ENCODE results near the gene NT5E. TPM values are rescaled to one million over a fixed set of nuclear protein-coding genes. Genes with fewer than 3 reads are reported as not detected.
"Not testable (repeated sequence)": the region's sequence is repeated elsewhere in the genome, so short reads cannot be mapped to it uniquely, and the experiment has no call there.

NT5E gene
- under 1 TPM; 0.12 to 0.80 (median 0.52) TPM for polyA plus RNA-seq

- H3K27me3 Mint-ChIP-seq (ENCODE audit: low read depth in 3 of 3), result peaks cover 23 to 34% (median 27%) of the 10 kb centered on the region in 3 donors
- peak within 1 kb of the TSS; percentile 85 to 92 (median 90) for H3K4me3 Mint-ChIP-seq
Observed at GRCh38 chr6:85449818-85450759, at the start of gene NT5E. Gene NT5E, plus strand, starts transcription at chr6:85450083. Its CDS starts 57 bp downstream, at chr6:85450140.

GRCh38 chr6:85400331-85400730 is 49.6 kb upstream of the NT5E start:
- Mint-ChIP-seq H3K9me3 (no peaks in the 10 kb centered on the region), H3K27ac (no peak overlapping the region), H3K27me3 (ENCODE audit: low read depth in 3 of 3) (peaks cover 0 to 5% (median 4%) of the 10 kb centered on the region in 3 donors), H3K36me3 (no peaks in the 10 kb centered on the region), H3K4me1 (peaks cover 1 to 8% of the 10 kb centered on the region in 2 donors), H3K4me3 (no peak overlapping the region)
- DNase-seq, result no peak

More at GRCh38 chr6:85449818-85450759, at the start of gene NT5E:
- H3K9me3 Mint-ChIP-seq, result no peaks in the 10 kb centered on the region
- DNase-seq, result peak; percentile 68 to 78 (median 77)
- peak within 1 kb of the TSS in 5 of 6 donors; percentile 75 to 92 (median 88) for H3K27ac Mint-ChIP-seq
- H3K4me1 Mint-ChIP-seq, result peaks cover 13 to 35% of the 10 kb centered on the region in 2 donors
- H3K36me3 Mint-ChIP-seq, result no peaks in the 10 kb centered on the region

- no peak for DNase-seq
- Mint-ChIP-seq H3K27ac (no peak overlapping the region), H3K4me1 (peaks cover 1 to 8% of the 10 kb centered on the region in 2 donors), H3K4me3 (no peak overlapping the region), H3K9me3 (no peaks in the 10 kb centered on the region), H3K36me3 (no peaks in the 10 kb centered on the region), H3K27me3 (ENCODE audit: low read depth in 3 of 3) (peaks cover 0 to 6% (median 4%) of the 10 kb centered on the region in 3 donors)
Observed at GRCh38 chr6:85401186-85402021, 48.5 kb upstream of the NT5E start.

GRCh38 chr6:85402071-85402470 is 47.8 kb upstream of the NT5E start:
- peaks cover 0 to 4% (median 2%) of the 10 kb centered on the region in 3 donors for H3K27me3 Mint-ChIP-seq (ENCODE audit: low read depth in 3 of 3)
- no peak overlapping the region for H3K4me3 Mint-ChIP-seq
- H3K4me1 Mint-ChIP-seq, result peaks cover 1 to 8% of the 10 kb centered on the region in 2 donors
- H3K36me3 Mint-ChIP-seq, result no peaks in the 10 kb centered on the region
- DNase-seq, result no peak
- no peak overlapping the region for H3K27ac Mint-ChIP-seq
- no peaks in the 10 kb centered on the region for H3K9me3 Mint-ChIP-seq

- no peaks in the 10 kb centered on the region for H3K36me3 Mint-ChIP-seq
- peaks cover 1 to 8% of the 10 kb centered on the region in 2 donors for H3K4me1 Mint-ChIP-seq
- no peak for DNase-seq
- H3K4me3 Mint-ChIP-seq, result no peak overlapping the region
- H3K27ac Mint-ChIP-seq, result no peak overlapping the region
- peaks cover 0 to 5% (median 2%) of the 10 kb centered on the region in 3 donors for H3K27me3 Mint-ChIP-seq (ENCODE audit: low read depth in 3 of 3)
- no peaks in the 10 kb centered on the region for H3K9me3 Mint-ChIP-seq
Observed at GRCh38 chr6:85402922-85403321, 47.0 kb upstream of the NT5E start.

GRCh38 chr6:85403331-85404015 is 46.4 kb upstream of the NT5E start:
- Mint-ChIP-seq H3K4me3 (no peak overlapping the region), H3K27ac (no peak overlapping the region), H3K36me3 (no peaks in the 10 kb centered on the region), H3K27me3 (ENCODE audit: low read depth in 3 of 3) (peaks cover 0 to 4% (median 2%) of the 10 kb centered on the region in 3 donors), H3K4me1 (peaks cover 1 to 8% of the 10 kb centered on the region in 2 donors), H3K9me3 (no peaks in the 10 kb centered on the region)
- DNase-seq, result no peak

- not testable (repeated sequence) for H3K4me1 Mint-ChIP-seq; H3K36me3 Mint-ChIP-seq; H3K27ac Mint-ChIP-seq; DNase-seq; H3K27me3 Mint-ChIP-seq (ENCODE audit: low read depth in 3 of 3); H3K4me3 Mint-ChIP-seq; H3K9me3 Mint-ChIP-seq
Observed at GRCh38 chr6:85404016-85404563, 45.8 kb upstream of the NT5E start.

- Mint-ChIP-seq H3K36me3 (no peaks in the 10 kb centered on the region), H3K27me3 (ENCODE audit: low read depth in 3 of 3) (peaks cover 0 to 2% (median 1%) of the 10 kb centered on the region in 3 donors), H3K9me3 (no peaks in the 10 kb centered on the region), H3K4me1 (peaks cover 1 to 8% of the 10 kb centered on the region in 2 donors), H3K27ac (no peak overlapping the region), H3K4me3 (no peak overlapping the region)
- no peak for DNase-seq
Observed at GRCh38 chr6:85404564-85405174, 45.2 kb upstream of the NT5E start.

GRCh38 chr6:85405175-85405852 is 44.6 kb upstream of the NT5E start:
- Mint-ChIP-seq H3K9me3 (no peaks in the 10 kb centered on the region), H3K36me3 (no peaks in the 10 kb centered on the region), H3K27me3 (ENCODE audit: low read depth in 3 of 3) (peaks cover 0 to 2% (median 1%) of the 10 kb centered on the region in 3 donors), H3K4me1 (peaks cover 1 to 8% of the 10 kb centered on the region in 2 donors), H3K27ac (peak overlapping the region in 1 of 6 donors; percentile 33), H3K4me3 (no peak overlapping the region)
- DNase-seq, result no peak

- Mint-ChIP-seq H3K4me3 (no peak overlapping the region), H3K36me3 (no peaks in the 10 kb centered on the region), H3K9me3 (no peaks in the 10 kb centered on the region), H3K4me1 (peaks cover 1 to 8% of the 10 kb centered on the region in 2 donors), H3K27me3 (ENCODE audit: low read depth in 3 of 3) (peaks cover 0 to 3% (median 1%) of the 10 kb centered on the region in 3 donors), H3K27ac (no peak overlapping the region)
- DNase-seq, result no peak
Observed at GRCh38 chr6:85405853-85406198, 44.1 kb upstream of the NT5E start.

- Mint-ChIP-seq H3K27me3 (ENCODE audit: low read depth in 3 of 3) (peaks cover 0 to 5% (median 1%) of the 10 kb centered on the region in 3 donors), H3K9me3 (no peaks in the 10 kb centered on the region), H3K4me1 (peaks cover 1 to 8% of the 10 kb centered on the region in 2 donors), H3K27ac (no peak overlapping the region), H3K36me3 (no peaks in the 10 kb centered on the region), H3K4me3 (no peak overlapping the region)
- DNase-seq, result no peak
Observed at GRCh38 chr6:85406641-85407075, 43.2 kb upstream of the NT5E start.

- no peaks in the 10 kb centered on the region for H3K36me3 Mint-ChIP-seq
- H3K27ac Mint-ChIP-seq, result no peak overlapping the region
- H3K9me3 Mint-ChIP-seq, result no peaks in the 10 kb centered on the region
- H3K4me3 Mint-ChIP-seq, result no peak overlapping the region
- no peak for DNase-seq
- peaks cover 0 to 8% of the 10 kb centered on the region in 2 donors for H3K4me1 Mint-ChIP-seq
- peaks cover 0 to 5% (median 1%) of the 10 kb centered on the region in 3 donors for H3K27me3 Mint-ChIP-seq (ENCODE audit: low read depth in 3 of 3)
Observed at GRCh38 chr6:85408039-85408438, 41.8 kb upstream of the NT5E start.
